Suprapubic skin (tissue), 4 donors: ENCODE data around the gene GZMB. TPM values are rescaled to one million over a fixed set of nuclear protein-coding genes. Genes with fewer than 3 reads are reported as not detected.
A peak's percentile ranks its signal among the peaks of the same experiment; 100 is the strongest.

Source experiments
- DNase-seq, 2 donors: peaks; one replicate each; pipeline ENCODE4 v3.0.0-alpha.2; 2019; ENCODE audit warnings: low spot score in 2 of 2
- H3K27ac ChIP-seq: fragments of 200-600 bp; sonication (generic); one replicate; pipeline ENCODE4 v1.5.1; 2019
- H3K27me3 ChIP-seq: fragments of 200-600 bp; sonication (generic); one replicate; pipeline ENCODE4 v1.5.1; 2019
- H3K36me3 ChIP-seq: fragments of 200-600 bp; sonication (generic); one replicate; pipeline ENCODE4 v1.5.1; 2019
- H3K4me1 ChIP-seq: fragments of 200-600 bp; sonication (generic); one replicate; pipeline ENCODE4 v1.5.1; 2019
- H3K4me3 ChIP-seq: fragments of 200-600 bp; sonication (generic); one replicate; pipeline ENCODE4 v1.5.1; 2019; ENCODE audit warnings: mild to moderate bottlenecking
- H3K9me3 ChIP-seq: fragments of 200-600 bp; sonication (generic); one replicate; pipeline ENCODE4 v1.5.1; 2019
- CTCF ChIP-seq, 2 donors: fragments of 200-600 bp in 1 of 2; fragments of 450-650 bp in 1 of 2; sonication (generic) in 1 of 2; IDR thresholded peaks; one replicate each; pipeline ENCODE4 v1.5.1; 2016 to 2019; ENCODE audit warnings: antibody characterized with exemption in 2 of 2, mild to moderate bottlenecking in 1 of 2, moderate library complexity in 1 of 2
- EP300 ChIP-seq: sonication (generic); formaldehyde crosslinking; IDR thresholded peaks from one replicate; pipeline ENCODE4 v1.6.1; 2017; ENCODE audit warnings: antibody characterized with exemption
- POLR2A ChIP-seq, 2 donors: fragments of 450-650 bp; IDR thresholded peaks; one replicate each; pipeline ENCODE4 v1.6.1; 2017; ENCODE audit warnings: antibody characterized with exemption in 2 of 2, mild to moderate bottlenecking in 2 of 2, moderate library complexity in 2 of 2
- POLR2AphosphoS5 ChIP-seq, 3 donors: sonication (generic); formaldehyde crosslinking; IDR thresholded peaks; one replicate each; pipeline ENCODE4 v1.6.1; 2017; ENCODE audit warnings: antibody characterized with exemption in 3 of 3
- WGBS: methylation state at CpG from one replicate; pipeline ENCODE4 v1.1.5; 2018; 5-methylcytosine and 5-hydroxymethylcytosine counted together
- total RNA-seq, 4 donors: library from RNA; depleted of rRNA; stranded (reverse); fragments of >200 nt; gene quantifications; one replicate each; pipeline ENCODE4 v1.1.0, GENCODE V29; 2016

The GZMB gene
- under 1 TPM in 1 of 4 donors, not detected in 3; 0.72 TPM for total RNA-seq

- Histone ChIP-seq H3K27me3 (no peaks in the 10 kb centered on the region), H3K36me3 (no peaks in the 10 kb centered on the region), H3K4me3 (no peak within 1 kb of the TSS), H3K9me3 (no peaks in the 10 kb centered on the region), H3K27ac (no peak within 1 kb of the TSS), H3K4me1 (no peaks in the 10 kb centered on the region)
- 59% methylated on average over 2 of the region's 2 CpGs for WGBS
- no peak for DNase-seq
- no peak for TF ChIP-seq POLR2AphosphoS5 (IDR thresholded peaks at IDR 0.05)
- no peak for TF ChIP-seq CTCF (IDR thresholded peaks at IDR 0.05)
- no peak for TF ChIP-seq POLR2A (IDR thresholded peaks at IDR 0.05)
- no peak for TF ChIP-seq EP300
These were observed at the start of gene GZMB for GRCh38 chr14:24634158-24634557. Gene GZMB (minus strand): TSS chr14:24634190. CDS start chr14:24634160, 30 bp downstream.

GRCh38 chr14:24681056-24681455, 47.1 kb upstream of the GZMB start:
- H3K36me3 ChIP-seq = no peaks in the 10 kb centered on the region
- H3K27me3 ChIP-seq = no peaks in the 10 kb centered on the region
- DNase-seq = no peak
- no peak overlapping the region for H3K27ac ChIP-seq
- TF ChIP-seq POLR2A (IDR thresholded peaks at IDR 0.05) (no peak), POLR2AphosphoS5 (IDR thresholded peaks at IDR 0.05) (no peak), EP300 (no peak), CTCF (IDR thresholded peaks at IDR 0.05) (no peak)
- 44% methylated on average over 1 of the region's 1 CpG for WGBS
- no peak overlapping the region for H3K4me3 ChIP-seq
- no peaks in the 10 kb centered on the region for H3K9me3 ChIP-seq
- peaks cover 23% of the 10 kb centered on the region for H3K4me1 ChIP-seq

GRCh38 chr14:24680516-24680915, 46.5 kb upstream of the GZMB start:
- no peaks in the 10 kb centered on the region for H3K9me3 ChIP-seq
- peaks cover 23% of the 10 kb centered on the region for H3K4me1 ChIP-seq
- 75% methylated on average over 4 of the region's 4 CpGs for WGBS
- DNase-seq = no peak
- TF ChIP-seq POLR2A (IDR thresholded peaks at IDR 0.05) = no peak
- TF ChIP-seq CTCF (IDR thresholded peaks at IDR 0.05) = no peak
- TF ChIP-seq POLR2AphosphoS5 (IDR thresholded peaks at IDR 0.05) = no peak
- TF ChIP-seq EP300 = no peak
- no peaks in the 10 kb centered on the region for H3K27me3 ChIP-seq
- H3K4me3 ChIP-seq = no peak overlapping the region
- no peaks in the 10 kb centered on the region for H3K36me3 ChIP-seq
- H3K27ac ChIP-seq = no peak overlapping the region

GRCh38 chr14:24679248-24679961, 45.4 kb upstream of the GZMB start:
- peaks cover 23% of the 10 kb centered on the region for H3K4me1 ChIP-seq
- no peaks in the 10 kb centered on the region for H3K9me3 ChIP-seq
- no peaks in the 10 kb centered on the region for H3K27me3 ChIP-seq
- no peak for DNase-seq
- H3K36me3 ChIP-seq = no peaks in the 10 kb centered on the region
- WGBS = 68% methylated on average over 12 of the region's 12 CpGs
- no peak overlapping the region for H3K4me3 ChIP-seq
- TF ChIP-seq POLR2A (IDR thresholded peaks at IDR 0.05) (no peak), EP300 (no peak), CTCF (IDR thresholded peaks at IDR 0.05) (no peak), POLR2AphosphoS5 (IDR thresholded peaks at IDR 0.05) (no peak)
- H3K27ac ChIP-seq = no peak overlapping the region

- WGBS = 4% methylated on average over 11 of the region's 11 CpGs
- Histone ChIP-seq H3K36me3 (no peaks in the 10 kb centered on the region), H3K27me3 (no peaks in the 10 kb centered on the region), H3K27ac (no peak overlapping the region), H3K4me1 (peaks cover 23% of the 10 kb centered on the region), H3K9me3 (no peaks in the 10 kb centered on the region), H3K4me3 (peak overlapping the region; percentile 33)
- DNase-seq = peak; percentile 66 to 80
- TF ChIP-seq POLR2A (IDR thresholded peaks at IDR 0.05) (no peak), CTCF (IDR thresholded peaks at IDR 0.05) (peak; percentile 76 to 91)
These were observed 44.8 kb upstream of the GZMB start for GRCh38 chr14:24678801-24679247.
